ENCODE results near the gene LPP. TPM values are rescaled to one million over a fixed set of nuclear protein-coding genes. Genes with fewer than 3 reads are reported as not detected.

The LPP gene
- polyA plus RNA-seq, 3 donors: 14.1 to 23.2 (median 15.3) TPM

- H3K4me2 ChIP-seq (replicated peaks; ENCODE audit: extremely low read depth, low read length, poor library complexity, severe bottlenecking): no peak overlapping the region
- H4K20me1 ChIP-seq (ENCODE audit: insufficient read depth, low read length): no peaks in the 10 kb centered on the region
- intact Hi-C loops (cut with micrococcal nuclease): no loop called here
- H3K4me1 Mint-ChIP-seq: peaks cover 21% of the 10 kb centered on the region
- no peaks in the 10 kb centered on the region for H3K79me2 ChIP-seq (ENCODE audit: insufficient read depth, low read length)
- 100% methylated on average over 2 of the region's 5 CpGs for WGBS (ENCODE audit: insufficient coverage)
- no peaks in the 10 kb centered on the region for H3K27me3 ChIP-seq (ENCODE audit: control insufficient read depth in 2 of 2, insufficient read depth in 2 of 2, low read length in 2 of 2)
- no peak for TF ChIP-seq CTCF (IDR thresholded peaks at IDR 0.05)
- no peaks in the 10 kb centered on the region for H3K36me3 ChIP-seq (replicated peaks in 1 of 2; ENCODE audit: control insufficient read depth in 1 of 2, insufficient read depth in 2 of 2, low read length in 2 of 2)
- no peaks in the 10 kb centered on the region for H3K4me1 ChIP-seq (ENCODE audit: control insufficient read depth in 1 of 2, insufficient read depth in 2 of 2, low read length in 2 of 2)
- no peak overlapping the region for H2AFZ ChIP-seq (ENCODE audit: insufficient read depth, low read depth, low read length, poor library complexity, severe bottlenecking)
- no peak overlapping the region for H3K4me3 Mint-ChIP-seq
- no peak overlapping the region for H3K9ac ChIP-seq (ENCODE audit: insufficient read depth, low read length, poor library complexity, severe bottlenecking)
- no peak overlapping the region for H3K4me3 ChIP-seq (replicated peaks in 1 of 3; ENCODE audit: low read depth in 2 of 3, low read length in 3 of 3)
- peaks cover 0 to 2% (median 0%) of the 10 kb centered on the region in 3 donors for H3K27me3 Mint-ChIP-seq (ENCODE audit: low read depth in 3 of 3)
- H3K9me3 ChIP-seq (replicated peaks in 1 of 2; ENCODE audit: control insufficient read depth in 1 of 2, insufficient read depth in 1 of 2, low read length in 2 of 2): no peaks in the 10 kb centered on the region
- no peaks in the 10 kb centered on the region for H3K9me3 Mint-ChIP-seq
- DNase-seq: no peak
- H3K27ac Mint-ChIP-seq: no peak overlapping the region
- no peak overlapping the region for H3K27ac ChIP-seq (ENCODE audit: low read depth in 1 of 2, low read length in 2 of 2)
- no peaks in the 10 kb centered on the region for H3K36me3 Mint-ChIP-seq
These were observed 509.9 kb downstream of the LPP start for GRCh38 chr3:188663839-188664238.

- peaks cover 0 to 2% (median 0%) of the 10 kb centered on the region in 3 donors for H3K27me3 Mint-ChIP-seq (ENCODE audit: low read depth in 3 of 3)
- WGBS (ENCODE audit: insufficient coverage): no CpG with 5 or more reads among the region's 3 CpGs
- no peaks in the 10 kb centered on the region for H3K27me3 ChIP-seq (ENCODE audit: control insufficient read depth in 2 of 2, insufficient read depth in 2 of 2, low read length in 2 of 2)
- no peaks in the 10 kb centered on the region for H3K9me3 ChIP-seq (replicated peaks in 1 of 2; ENCODE audit: control insufficient read depth in 1 of 2, insufficient read depth in 1 of 2, low read length in 2 of 2)
- intact Hi-C loops (cut with micrococcal nuclease): no loop called here
- H3K4me1 ChIP-seq (ENCODE audit: control insufficient read depth in 1 of 2, insufficient read depth in 2 of 2, low read length in 2 of 2): no peaks in the 10 kb centered on the region
- no peak overlapping the region for H3K4me3 ChIP-seq (replicated peaks in 1 of 3; ENCODE audit: low read depth in 2 of 3, low read length in 3 of 3)
- H4K20me1 ChIP-seq (ENCODE audit: insufficient read depth, low read length): no peaks in the 10 kb centered on the region
- H3K36me3 Mint-ChIP-seq: no peaks in the 10 kb centered on the region
- no peak for DNase-seq
- H2AFZ ChIP-seq (ENCODE audit: insufficient read depth, low read depth, low read length, poor library complexity, severe bottlenecking): no peak overlapping the region
- no peak overlapping the region for H3K4me3 Mint-ChIP-seq
- H3K27ac Mint-ChIP-seq: peak overlapping the region in 1 of 7 donors; percentile 7
- no peaks in the 10 kb centered on the region for H3K36me3 ChIP-seq (replicated peaks in 1 of 2; ENCODE audit: control insufficient read depth in 1 of 2, insufficient read depth in 2 of 2, low read length in 2 of 2)
- peaks cover 0 to 2% (median 0%) of the 10 kb centered on the region in 7 donors for H3K9me3 Mint-ChIP-seq
- no peak overlapping the region for H3K9ac ChIP-seq (ENCODE audit: insufficient read depth, low read length, poor library complexity, severe bottlenecking)
- no peak overlapping the region for H3K4me2 ChIP-seq (replicated peaks; ENCODE audit: extremely low read depth, low read length, poor library complexity, severe bottlenecking)
- no peak overlapping the region for H3K27ac ChIP-seq (ENCODE audit: low read depth in 1 of 2, low read length in 2 of 2)
- H3K79me2 ChIP-seq (ENCODE audit: insufficient read depth, low read length): no peaks in the 10 kb centered on the region
- peaks cover 17% of the 10 kb centered on the region for H3K4me1 Mint-ChIP-seq
- TF ChIP-seq CTCF (IDR thresholded peaks at IDR 0.05): no peak
These were observed 510.8 kb downstream of the LPP start for GRCh38 chr3:188664795-188665194.

Data from CD14-positive monocyte (primary cell).